Stomach smooth muscle (tissue), 2 donors: ENCODE data around the gene FBXO42.
"Not testable (repeated sequence)": the region's sequence is repeated elsewhere in the genome, so short reads cannot be mapped to it uniquely, and the experiment has no call there.

ENCODE experiments used
- H3K27ac ChIP-seq: one replicate; pipeline ENCODE4 v1.7.0; 2013; ENCODE audit warnings: mild to moderate bottlenecking, low read length, inconsistent platforms
- H3K27me3 ChIP-seq, 2 donors: one replicate each; pipeline ENCODE4 v1.7.0; 2013; ENCODE audit warnings: low read length in 2 of 2; ENCODE audit not compliant: insufficient read depth in 2 of 2, control insufficient read depth in 1 of 2
- H3K36me3 ChIP-seq, 2 donors: one replicate each; pipeline ENCODE4 v1.7.0; 2013; ENCODE audit warnings: low read length in 2 of 2; ENCODE audit not compliant: control insufficient read depth in 2 of 2, insufficient read depth in 2 of 2
- H3K4me1 ChIP-seq: one replicate; pipeline ENCODE4 v1.7.0; 2013; ENCODE audit warnings: low read length; ENCODE audit not compliant: control insufficient read depth, insufficient read depth
- H3K4me3 ChIP-seq, 2 donors: one replicate each; pipeline ENCODE4 v1.7.0; 2013; ENCODE audit warnings: low read length in 2 of 2
- H3K9ac ChIP-seq, 2 donors: one replicate each; pipeline ENCODE4 v1.7.0; 2013; ENCODE audit warnings: low read length in 2 of 2, mild to moderate bottlenecking in 1 of 2
- H3K9me3 ChIP-seq, 2 donors: one replicate each; pipeline ENCODE4 v1.7.0; 2013; ENCODE audit warnings: low read length in 2 of 2; ENCODE audit not compliant: control insufficient read depth in 2 of 2
- donor health status: healthy.
- donor health status: Pancreatic carcinoma.

The FBXO42 gene

GRCh38 chr1:16369821-16370220, 17.5 kb upstream of the FBXO42 start:
- no peak overlapping the region for H3K27ac ChIP-seq
- H3K36me3 ChIP-seq: no peaks in the 10 kb centered on the region
- H3K4me3 ChIP-seq: no peak overlapping the region
- no peaks in the 10 kb centered on the region for H3K9me3 ChIP-seq
- no peaks in the 10 kb centered on the region for H3K27me3 ChIP-seq
- H3K4me1 ChIP-seq: peaks cover 35% of the 10 kb centered on the region
- H3K9ac ChIP-seq: no peak overlapping the region

- peaks cover 25% of the 10 kb centered on the region for H3K4me1 ChIP-seq
Observed at GRCh38 chr1:16367968-16368890, 15.9 kb upstream of the FBXO42 start.

GRCh38 chr1:16367258-16367967, 15.1 kb upstream of the FBXO42 start:
- Histone ChIP-seq H3K4me1 (peaks cover 20% of the 10 kb centered on the region), H3K9me3 (no peaks in the 10 kb centered on the region), H3K9ac (peak overlapping the region; percentile 73 to 93), H3K4me3 (peak overlapping the region; percentile 75 to 86), H3K27me3 (no peaks in the 10 kb centered on the region), H3K27ac (peak overlapping the region; percentile 89), H3K36me3 (no peaks in the 10 kb centered on the region)

More at GRCh38 chr1:16367968-16368890, 15.9 kb upstream of the FBXO42 start:
- Histone ChIP-seq H3K27me3 (no peaks in the 10 kb centered on the region), H3K36me3 (no peaks in the 10 kb centered on the region), H3K27ac (peak overlapping the region; percentile 89), H3K9ac (peak overlapping the region; percentile 73 to 93), H3K4me3 (peak overlapping the region; percentile 75 to 86), H3K9me3 (no peaks in the 10 kb centered on the region)

- Histone ChIP-seq H3K9me3 (no peaks in the 10 kb centered on the region), H3K36me3 (no peaks in the 10 kb centered on the region), H3K9ac (peak within 1 kb of the TSS; percentile 73 to 93), H3K4me1 (peaks cover 18% of the 10 kb centered on the region), H3K4me3 (peak within 1 kb of the TSS; percentile 75 to 86), H3K27me3 (no peaks in the 10 kb centered on the region), H3K27ac (peak within 1 kb of the TSS; percentile 89)
Observed at GRCh38 chr1:16366722-16367257, 14.5 kb upstream of the FBXO42 start, which contains the start of gene SZRD1. Gene SZRD1 (plus strand): TSS chr1:16367242. CDS start chr1:16367258, 16 bp downstream.

GRCh38 chr1:16365146-16365498, 12.8 kb upstream of the FBXO42 start:
- H3K27ac ChIP-seq, H3K36me3 ChIP-seq, H3K9me3 ChIP-seq, H3K9ac ChIP-seq, H3K27me3 ChIP-seq, H3K4me3 ChIP-seq: not testable (repeated sequence)
- H3K4me1 ChIP-seq: peaks cover 16% of the 10 kb centered on the region

GRCh38 chr1:16356867-16357266, 4.6 kb upstream of the FBXO42 start:
- Histone ChIP-seq H3K27ac (no peak overlapping the region), H3K36me3 (no peaks in the 10 kb centered on the region), H3K27me3 (no peaks in the 10 kb centered on the region), H3K4me1 (peaks cover 9% of the 10 kb centered on the region), H3K9me3 (no peaks in the 10 kb centered on the region), H3K4me3 (no peak overlapping the region), H3K9ac (no peak overlapping the region)

GRCh38 chr1:16354619-16355018, 2.3 kb upstream of the FBXO42 start:
- Histone ChIP-seq H3K9me3 (no peaks in the 10 kb centered on the region), H3K27me3 (no peaks in the 10 kb centered on the region), H3K9ac (no peak overlapping the region), H3K4me3 (no peak overlapping the region), H3K4me1 (peaks cover 9% of the 10 kb centered on the region), H3K27ac (no peak overlapping the region), H3K36me3 (no peaks in the 10 kb centered on the region)

GRCh38 chr1:16352842-16353535, 709 bp upstream of the FBXO42 start:
- Histone ChIP-seq H3K36me3 (no peaks in the 10 kb centered on the region), H3K27ac (peak overlapping the region; percentile 82), H3K4me1 (peaks cover 15% of the 10 kb centered on the region), H3K4me3 (peak overlapping the region; percentile 54 to 94), H3K9ac (peak overlapping the region; percentile 54 to 93), H3K9me3 (no peaks in the 10 kb centered on the region), H3K27me3 (no peaks in the 10 kb centered on the region)

- Histone ChIP-seq H3K9me3 (no peaks in the 10 kb centered on the region), H3K27ac (peak overlapping the region; percentile 82), H3K27me3 (no peaks in the 10 kb centered on the region), H3K36me3 (no peaks in the 10 kb centered on the region), H3K9ac (peak overlapping the region; percentile 80 to 90), H3K4me3 (peak overlapping the region; percentile 77 to 94), H3K4me1 (peaks cover 15% of the 10 kb centered on the region)
Observed at GRCh38 chr1:16351456-16351993, 755 bp downstream of the FBXO42 start.

GRCh38 chr1:16349847-16350406, 2.4 kb downstream of the FBXO42 start:
- no peak overlapping the region for H3K27ac ChIP-seq
- H3K36me3 ChIP-seq: no peaks in the 10 kb centered on the region
- H3K9me3 ChIP-seq: no peaks in the 10 kb centered on the region
- peaks cover 15% of the 10 kb centered on the region for H3K4me1 ChIP-seq
- no peak overlapping the region for H3K9ac ChIP-seq
- no peaks in the 10 kb centered on the region for H3K27me3 ChIP-seq
- H3K4me3 ChIP-seq: no peak overlapping the region
